RWPE1 (cell line): ENCODE measurements around the gene MMP24OS.

ENCODE experiments used
- CTCF ChIA-PET: fragments of 350-600 bp; sonication (Branson Sonifier 250); formaldehyde crosslinking; extraction: SDS; loops from one replicate; lab custom pipeline; 2021; lab: Yijun Ruan, JAX
- POLR2A ChIA-PET: fragments of 400-600 bp; formaldehyde crosslinking; extraction: SDS; loops from one replicate; lab custom pipeline; 2020; ENCODE audit warnings: antibody characterized with exemption; ENCODE audit not compliant: low non-redundant PET; lab: Yijun Ruan, JAX
- DNase-seq: peaks from one replicate; pipeline ENCODE4 v3.0.0; 2012; ENCODE audit warnings: low spot score
- H3K27ac ChIP-seq: fragments of 450-650 bp; 2 replicates; pipeline ENCODE4 v1.5.1; 2017
- CTCF ChIP-seq: fragments of 450-650 bp; conservative IDR thresholded peaks from 2 replicates; pipeline ENCODE4 v1.5.1; 2017; ENCODE audit warnings: low read depth, mild to moderate bottlenecking

The MMP24OS gene

GRCh38 chr20:35284992-35285805 is 7.3 kb upstream of the MMP24OS start:
- ChIA-PET CTCF (interaction anchor here (0.5 to 1.6 kb wide), 7 partner anchors 10 to 162 kb away, joined by 3 to 6 read pairs (median 3); no protein-coding TSS in a partner anchor), POLR2A (interaction anchor here (0.6 to 1.0 kb wide), 5 partner anchors 14 to 170 kb away, joined by 3 to 5 read pairs (median 3); no protein-coding TSS in a partner anchor)
- no peak for DNase-seq
- TF ChIP-seq CTCF = no peak
- peak overlapping the region; percentile 84 for H3K27ac ChIP-seq

- peak within 1 kb of the TSS; percentile 84 for H3K27ac ChIP-seq
- TF ChIP-seq CTCF = no peak
- POLR2A ChIA-PET = interaction anchor here (0.5 to 1.1 kb wide), 7 partner anchors 9 to 740 kb away, joined by 3 to 7 read pairs (median 4); no protein-coding TSS in a partner anchor
- CTCF ChIA-PET = interaction anchor here (0.6 to 1.6 kb wide), 5 partner anchors 10 to 163 kb away, joined by 3 to 6 read pairs (median 4); no protein-coding TSS in a partner anchor
- peak; percentile 95 for DNase-seq
Measured at GRCh38 chr20:35284267-35284991, 6.5 kb upstream of the MMP24OS start, which contains the start of gene EIF6. Gene EIF6 (minus strand): TSS chr20:35284772. CDS start chr20:35284487, 285 bp downstream.

GRCh38 chr20:35283441-35284266 is 5.7 kb upstream of the MMP24OS start:
- H3K27ac ChIP-seq = peak overlapping the region; percentile 84
- no peak for DNase-seq
- CTCF ChIA-PET = interaction anchor here (0.6 to 1.6 kb wide), 3 partner anchors 21 to 164 kb away, joined by 4 to 8 read pairs (median 4); no protein-coding TSS in a partner anchor
- POLR2A ChIA-PET = interaction anchor here (0.5 to 1.1 kb wide), 5 partner anchors 10 to 739 kb away, joined by 4 to 7 read pairs (median 4); no protein-coding TSS in a partner anchor
- no peak for TF ChIP-seq CTCF

GRCh38 chr20:35281506-35282101 is 3.7 kb upstream of the MMP24OS start:
- CTCF ChIA-PET = interaction anchor here (0.6 to 0.7 kb wide), 2 partner anchors 117 to 913 kb away, joined by 4 to 8 read pairs; no protein-coding TSS in a partner anchor

GRCh38 chr20:35280523-35280922 is 2.6 kb upstream of the MMP24OS start:
- peak overlapping the region; percentile 95 for H3K27ac ChIP-seq
- ChIA-PET CTCF (interaction anchor here (0.5 to 2.1 kb wide), 4 partner anchors 26 to 167 kb away, joined by 3 to 9 read pairs (median 6); no protein-coding TSS in a partner anchor), POLR2A (no interaction called here)
- no peak for DNase-seq
- no peak for TF ChIP-seq CTCF

More at GRCh38 chr20:35281506-35282101, 3.7 kb upstream of the MMP24OS start:
- POLR2A ChIA-PET = no interaction called here
- DNase-seq = no peak
- no peak for TF ChIP-seq CTCF
- peak overlapping the region; percentile 95 for H3K27ac ChIP-seq
